IMR-90 (cell line): ENCODE measurements around the gene ELP2. TPM values are rescaled to one million over a fixed set of nuclear protein-coding genes. Genes with fewer than 3 reads are reported as not detected.

Experiments used
- ATAC-seq: fragments of 200-7000 bp; cut with Tn5 transposase; 2 replicates; pipeline ENCODE4 v1.9.1; 2020; ENCODE audit warnings: low read depth, mild to moderate bottlenecking, moderate library complexity
- BruUV-seq: library from RNA; stranded (reverse); fragments of 400-500 nt; replicated peaks from 2 replicates; lab custom pipeline; 2021; lab: Mats Ljungman, UMichigan
- CTCF ChIA-PET: fragments of 300-600 bp; formaldehyde crosslinking; extraction: SDS; loops from one replicate; lab custom pipeline; 2021; ENCODE audit warnings: antibody characterized with exemption; lab: Yijun Ruan, JAX
- POLR2A ChIA-PET: fragments of 300-600 bp; sonication (Branson Sonifier 250); formaldehyde crosslinking; loops from one replicate; lab custom pipeline; 2022; ENCODE audit warnings: antibody characterized with exemption; ENCODE audit not compliant: unreplicated experiment; lab: Charles Lee
- DNase-seq: peaks from one replicate; pipeline ENCODE4 v3.0.0; 2013
- H2AFZ ChIP-seq: replicated peaks from 2 replicates; pipeline ENCODE3; 2013; ENCODE audit warnings: low read length, mild to moderate bottlenecking; ENCODE audit not compliant: poor library complexity
- H2AK5ac ChIP-seq: 2 replicates; pipeline ENCODE4 v1.6.1; 2013; ENCODE audit warnings: low read depth, low read length, inconsistent platforms
- H2AK9ac ChIP-seq: replicated peaks from 2 replicates; pipeline ENCODE3; 2013; ENCODE audit warnings: mild to moderate bottlenecking, low read depth, low read length, moderate library complexity; ENCODE audit not compliant: poor library complexity
- H2BK120ac ChIP-seq: 2 replicates; pipeline ENCODE4 v1.6.1; 2013; ENCODE audit warnings: low read depth, low read length, inconsistent platforms
- H2BK15ac ChIP-seq: 3 replicates; pipeline ENCODE4 v1.6.1; 2013; ENCODE audit warnings: low read depth, low read length, inconsistent platforms
- H2BK20ac ChIP-seq: 2 replicates; pipeline ENCODE4 v1.6.1; 2013; ENCODE audit warnings: low read depth, mild to moderate bottlenecking, inconsistent platforms, low read length, moderate library complexity
- H2BK5ac ChIP-seq: 2 replicates; pipeline ENCODE4 v1.6.1; 2013; ENCODE audit warnings: mild to moderate bottlenecking, low read depth, low read length, inconsistent platforms; ENCODE audit not compliant: poor library complexity, severe bottlenecking
- H3K14ac ChIP-seq: replicated peaks from 2 replicates; pipeline ENCODE4 v1.6.1; 2013; ENCODE audit warnings: low read depth, low read length, inconsistent platforms
- H3K18ac ChIP-seq: 2 replicates; pipeline ENCODE4 v1.6.1; 2013; ENCODE audit warnings: low read depth, low read length, control low read depth
- H3K23ac ChIP-seq: 2 replicates; pipeline ENCODE4 v1.6.1; 2013; ENCODE audit warnings: low read depth, low read length, inconsistent platforms
- H3K27ac ChIP-seq: 2 replicates; pipeline ENCODE4 v1.5.1; 2013; ENCODE audit warnings: mild to moderate bottlenecking, control low read depth, low read length; ENCODE audit not compliant: insufficient read depth
- H3K27me3 ChIP-seq: 2 replicates; pipeline ENCODE4 v1.6.1; 2013; ENCODE audit warnings: low read length; ENCODE audit not compliant: control insufficient read depth, insufficient read depth
- H3K36me3 ChIP-seq: 2 replicates; pipeline ENCODE4 v1.6.1; 2013; ENCODE audit warnings: low read length, mixed read lengths; ENCODE audit not compliant: control insufficient read depth, insufficient read depth
- H3K4ac ChIP-seq: 2 replicates; pipeline ENCODE4 v1.6.1; 2013; ENCODE audit warnings: low read depth, low read length, inconsistent platforms
- H3K4me1 ChIP-seq: 2 replicates; pipeline ENCODE4 v1.6.1; 2013; ENCODE audit warnings: low read length, mixed read lengths; ENCODE audit not compliant: control insufficient read depth, insufficient read depth
- H3K4me2 ChIP-seq: 2 replicates; pipeline ENCODE4 v1.6.1; 2013; ENCODE audit warnings: low read depth, mild to moderate bottlenecking, control low read depth, low read length, moderate library complexity
- H3K4me3 ChIP-seq: 2 replicates; pipeline ENCODE4 v1.5.1; 2013; ENCODE audit warnings: low read depth, mild to moderate bottlenecking, control low read depth, low read length, moderate library complexity; ENCODE audit not compliant: insufficient read depth
- H3K56ac ChIP-seq: 2 replicates; pipeline ENCODE4 v1.6.1; 2013; ENCODE audit warnings: low read length, inconsistent platforms; ENCODE audit not compliant: insufficient read depth; ENCODE audit errors: extremely low read depth
- H3K79me1 ChIP-seq, 2 experiments: 2 replicates each; pipeline ENCODE4 v1.6.1; 2013; ENCODE audit warnings: low read length in 2 of 2, inconsistent platforms in 1 of 2, low read depth in 1 of 2
- H3K9ac ChIP-seq: 2 replicates; pipeline ENCODE4 v1.6.1; 2013; ENCODE audit warnings: low read depth, low read length, control low read depth
- H3K9me1 ChIP-seq: 2 replicates; pipeline ENCODE4 v1.6.1; 2013; ENCODE audit warnings: low read length, inconsistent platforms; ENCODE audit not compliant: insufficient read depth
- H3K9me3 ChIP-seq: 2 replicates; pipeline ENCODE4 v1.6.1; 2013; ENCODE audit warnings: low read length; ENCODE audit not compliant: control insufficient read depth, insufficient read depth
- H4K20me1 ChIP-seq: 2 replicates; pipeline ENCODE4 v1.6.1; 2013; ENCODE audit warnings: low read length, inconsistent platforms; ENCODE audit not compliant: insufficient read depth
- H4K5ac ChIP-seq: 2 replicates; pipeline ENCODE4 v1.6.1; 2013; ENCODE audit warnings: mild to moderate bottlenecking, low read depth, low read length, control low read depth
- H4K8ac ChIP-seq, 2 experiments: 2 replicates each; pipeline ENCODE4 v1.6.1; 2013; ENCODE audit warnings: low read depth in 2 of 2, low read length in 2 of 2, control low read depth in 1 of 2, inconsistent platforms in 1 of 2
- H4K91ac ChIP-seq: 2 replicates; pipeline ENCODE4 v1.6.1; 2013; ENCODE audit warnings: low read depth, low read length, inconsistent platforms; ENCODE audit not compliant: insufficient read depth
- BHLHE40 ChIP-seq: fragments of 150-350 bp; IDR thresholded peaks from 2 replicates; pipeline ENCODE4 v1.6.1; 2016; ENCODE audit warnings: mild to moderate bottlenecking, low read depth, low read length
- CEBPB ChIP-seq: IDR thresholded peaks from 2 replicates; pipeline ENCODE4 v1.6.1; 2012; ENCODE audit warnings: low read depth, low read length, improper control_type of control experiment
- CHD1 ChIP-seq: IDR thresholded peaks from 2 replicates; pipeline ENCODE4 v1.6.1; 2012; ENCODE audit warnings: low read depth, low read length, improper control_type of control experiment
- CTCF ChIP-seq: conservative IDR thresholded peaks from 2 replicates; pipeline ENCODE4 v1.5.1; 2012; ENCODE audit warnings: mild to moderate bottlenecking, low read depth, low read length, improper control_type of control experiment
- FOS ChIP-seq: fragments of 150-350 bp; IDR thresholded peaks from 2 replicates; pipeline ENCODE4 v1.6.1; 2016; ENCODE audit warnings: low read depth, low read length
- MAFK ChIP-seq: IDR thresholded peaks from 2 replicates; pipeline ENCODE4 v1.6.1; 2012; ENCODE audit warnings: low read depth, low read length, improper control_type of control experiment
- MAZ ChIP-seq: IDR thresholded peaks from 2 replicates; pipeline ENCODE4 v1.6.1; 2012; ENCODE audit warnings: low read depth, mild to moderate bottlenecking, low read length, improper control_type of control experiment, moderate library complexity, borderline replicate concordance
- MXI1 ChIP-seq: IDR thresholded peaks from 2 replicates; pipeline ENCODE4 v1.6.1; 2012; ENCODE audit warnings: low read depth, mild to moderate bottlenecking, low read length, moderate library complexity, borderline replicate concordance
- NFE2L2 ChIP-seq: fragments of 150-350 bp; IDR thresholded peaks from 2 replicates; pipeline ENCODE4 v1.6.1; 2016; ENCODE audit warnings: low read depth, mild to moderate bottlenecking, low read length
- POLR2A ChIP-seq: IDR thresholded peaks from 2 replicates; pipeline ENCODE4 v1.6.1; 2012; ENCODE audit warnings: mild to moderate bottlenecking, low read depth, low read length
- RAD21 ChIP-seq: IDR thresholded peaks from 2 replicates; pipeline ENCODE4 v1.6.1; 2012; ENCODE audit warnings: low read length, improper control_type of control experiment
- RCOR1 ChIP-seq: IDR thresholded peaks from 2 replicates; pipeline ENCODE4 v1.6.1; 2012; ENCODE audit warnings: mild to moderate bottlenecking, low read length, improper control_type of control experiment; ENCODE audit not compliant: insufficient replicate concordance
- RFX5 ChIP-seq: IDR thresholded peaks from 2 replicates; pipeline ENCODE4 v1.8.0; 2012; ENCODE audit warnings: low read depth, mild to moderate bottlenecking, low read length, moderate library complexity
- WGBS, 2 experiments: methylation state at CpG; one replicate each; pipeline versions ENCODE4 v1.1.5 to v1.1.7; 2013; ENCODE audit warnings: missing lambda C conversion rate in 2 of 2; ENCODE audit not compliant: insufficient read length in 1 of 2; ENCODE audit errors: extremely low coverage in 2 of 2; 5-methylcytosine and 5-hydroxymethylcytosine counted together
- dilution Hi-C: fragments of 300-500 bp; cut with HindIII; formaldehyde crosslinking; loops from one replicate; pipeline ENCODE4 v1.14.3; 2018; ENCODE audit warnings: low sequenced_read_pairs; ENCODE audit not compliant: unreplicated experiment
- in situ Hi-C: fragments of 300-500 bp; cut with MboI; formaldehyde crosslinking; loops from 3 replicates; pipeline ENCODE4 v1.14.3; 2019; ENCODE audit warnings: low sequenced_read_pairs, inconsistent platforms, mixed read lengths
- intact Hi-C: fragments of 100-400 bp; cut with micrococcal nuclease; formaldehyde crosslinking; loops from 2 replicates; pipeline ENCODE4 v1.10.0; 2022
- polyA plus RNA-seq, 3 experiments: library from polyadenylated mRNA; depleted of rRNA; stranded (reverse); fragments of >200 nt; gene quantifications; 2 replicates each; pipeline ENCODE4 v1.2.3, GENCODE V29; 2012; ENCODE audit warnings: low replicate concordance in 1 of 3
- total RNA-seq: library from RNA; depleted of rRNA; stranded (reverse); fragments of >200 nt; gene quantifications from 2 replicates; pipeline ENCODE4 v1.2.3, GENCODE V29; 2012
- TF ChIP-seq, protein P1 (sequence below): fragments of 150-350 bp; IDR thresholded peaks from 2 replicates; pipeline ENCODE4 v1.6.1; 2017; ENCODE audit warnings: mild to moderate bottlenecking, antibody characterized with exemption, low read length, low read depth
- TF ChIP-seq, protein P2 (sequence below): fragments of 150-350 bp; IDR thresholded peaks from 2 replicates; pipeline ENCODE4 v1.6.1; 2016; ENCODE audit warnings: low read depth, mild to moderate bottlenecking, low read length, moderate library complexity, borderline replicate concordance

Gene ELP2
- total and polyA plus RNA-seq, 2 of the 4 experiments (the other 2 are of a cell fraction) = 48.1 to 161 TPM

DNA sequence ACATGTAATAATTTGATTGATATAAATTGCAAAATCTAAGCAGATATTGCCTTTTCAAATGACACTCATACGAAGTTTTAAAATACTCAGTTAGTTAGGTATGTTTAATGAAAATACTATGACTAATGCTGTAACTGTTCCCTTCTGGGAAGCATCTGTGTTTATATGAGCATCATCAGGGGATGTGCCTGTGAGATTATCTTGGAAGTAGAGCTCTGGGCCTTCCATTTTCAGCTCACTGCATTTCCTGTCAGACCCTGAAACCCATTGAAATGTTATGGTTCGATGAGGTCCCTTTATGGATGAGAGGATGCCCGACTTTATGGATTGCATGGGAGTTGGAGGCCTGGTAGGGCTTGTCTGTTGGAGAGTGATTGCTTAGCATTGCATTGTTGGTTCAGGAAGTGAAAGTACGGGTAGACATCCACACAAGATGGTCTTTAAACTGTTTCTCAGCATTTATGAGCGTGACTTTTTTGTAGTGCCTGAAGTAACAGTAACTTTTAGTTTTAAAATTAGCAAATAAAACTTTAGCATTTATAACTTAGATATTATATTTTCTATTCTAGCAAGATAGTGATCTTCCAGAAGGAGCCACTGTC, 28.7 kb downstream of the ELP2 start:
- no peaks in the 10 kb centered on the region for H3K9me3 ChIP-seq
- H3K27me3 ChIP-seq = no peaks in the 10 kb centered on the region
- peak overlapping the region; percentile 23; the same call in 1 of the 2 replicates for H3K9ac ChIP-seq
- dilution Hi-C loops (no loop called here), intact Hi-C loops (loop anchor here (1.0 kb wide), 1 partner anchor 29 kb away; the partner anchor contains the start of genes ELP2 and SLC39A6), in situ Hi-C loops (no loop called here)
- ChIA-PET CTCF (interaction anchor here (0.6 kb wide), 1 partner anchor 63 kb away, joined by 3 read pairs; no protein-coding TSS in a partner anchor), POLR2A (no interaction called here)
- H4K91ac ChIP-seq = peak overlapping the region; percentile 80
- H3K14ac ChIP-seq = peak overlapping the region; percentile 90
- H3K56ac ChIP-seq = peak overlapping the region; percentile 79
- peak; percentile 80 for ATAC-seq
- H3K4ac ChIP-seq = peak overlapping the region; percentile 96
- H2BK20ac ChIP-seq = peak overlapping the region; percentile 97
- H3K4me3 ChIP-seq = no peak overlapping the region
- no peaks in the 10 kb centered on the region for H4K20me1 ChIP-seq
- peaks cover 32% of the 10 kb centered on the region for H3K36me3 ChIP-seq
- no TSS peak for BruUV-seq
- H3K9me1 ChIP-seq = peaks cover 3% of the 10 kb centered on the region
- H4K5ac ChIP-seq = peak overlapping the region; percentile 100
- WGBS, 2 experiments = no CpG with 5 or more reads among the region's 5 CpGs
- peaks cover 15 to 47% of the 10 kb centered on the region in 2 experiments; a peak in 3 of 4 replicates for H3K79me1 ChIP-seq
- H3K23ac ChIP-seq = peak overlapping the region; percentile 95
- peak overlapping the region; percentile 100 for H2BK5ac ChIP-seq
- H3K27ac ChIP-seq = peak overlapping the region; percentile 85
- peak overlapping the region; percentile 4 to 97 for H4K8ac ChIP-seq
- peak overlapping the region; percentile 80 for H2AFZ ChIP-seq
- H2BK120ac ChIP-seq = peak overlapping the region; percentile 98
- peak overlapping the region; percentile 99 for H3K18ac ChIP-seq
- H3K4me1 ChIP-seq = peaks cover 18% of the 10 kb centered on the region
- H3K4me2 ChIP-seq = peak overlapping the region; percentile 85
- peak overlapping the region; percentile 99; the same call in 2 of the 3 replicates for H2BK15ac ChIP-seq
- DNase-seq = peak; percentile 94
- H2AK9ac ChIP-seq = peak overlapping the region; percentile 88
- H2AK5ac ChIP-seq = peak overlapping the region; percentile 86
- TF ChIP-seq MAFK (0 out of 2 replicates have a peak, but pooled peaks have one; percentile 5), FOS (peak; percentile 90), BHLHE40 (no peak; the same call in 1 of the 2 replicates), CEBPB (peak; percentile 81), NFE2L2 (no peak), CHD1 (no peak), RCOR1 (peak; percentile 59), MAZ (no peak; the same call in 1 of the 2 replicates), CTCF (no peak), RFX5 (no peak), POLR2A (no peak), RAD21 (peak; percentile 17; the same call in 1 of the 2 replicates), MXI1 (peak; percentile 45; the same call in 1 of the 2 replicates)
- TF ChIP-seq, protein P1, sequence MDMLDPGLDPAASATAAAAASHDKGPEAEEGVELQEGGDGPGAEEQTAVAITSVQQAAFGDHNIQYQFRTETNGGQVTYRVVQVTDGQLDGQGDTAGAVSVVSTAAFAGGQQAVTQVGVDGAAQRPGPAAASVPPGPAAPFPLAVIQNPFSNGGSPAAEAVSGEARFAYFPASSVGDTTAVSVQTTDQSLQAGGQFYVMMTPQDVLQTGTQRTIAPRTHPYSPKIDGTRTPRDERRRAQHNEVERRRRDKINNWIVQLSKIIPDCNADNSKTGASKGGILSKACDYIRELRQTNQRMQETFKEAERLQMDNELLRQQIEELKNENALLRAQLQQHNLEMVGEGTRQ = no peak
- TF ChIP-seq, protein P2, sequence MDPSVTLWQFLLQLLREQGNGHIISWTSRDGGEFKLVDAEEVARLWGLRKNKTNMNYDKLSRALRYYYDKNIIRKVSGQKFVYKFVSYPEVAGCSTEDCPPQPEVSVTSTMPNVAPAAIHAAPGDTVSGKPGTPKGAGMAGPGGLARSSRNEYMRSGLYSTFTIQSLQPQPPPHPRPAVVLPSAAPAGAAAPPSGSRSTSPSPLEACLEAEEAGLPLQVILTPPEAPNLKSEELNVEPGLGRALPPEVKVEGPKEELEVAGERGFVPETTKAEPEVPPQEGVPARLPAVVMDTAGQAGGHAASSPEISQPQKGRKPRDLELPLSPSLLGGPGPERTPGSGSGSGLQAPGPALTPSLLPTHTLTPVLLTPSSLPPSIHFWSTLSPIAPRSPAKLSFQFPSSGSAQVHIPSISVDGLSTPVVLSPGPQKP = no peak
